ENCODE measurements around the gene ZNF672.

- TF ChIP-seq CTCF (IDR thresholded peaks at IDR 0.05) (no peak), POLR2A (IDR thresholded peaks at IDR 0.05) (no peak), EP300 (IDR thresholded peaks at IDR 0.05) (no peak)
Observed at GRCh38 chr1:248856176-248856575, 18.2 kb downstream of the ZNF672 start.
